Spleen (tissue), 11 donors: ENCODE data around the gene RARS1. TPM values are rescaled to one million over a fixed set of nuclear protein-coding genes. Genes with fewer than 3 reads are reported as not detected.

Source experiments
- DNase-seq: peaks from one replicate; pipeline ENCODE4 v3.0.0-alpha.2; 2020
- H3K27ac ChIP-seq, 8 donors: fragments of 200-600 bp; sonication (generic) in 7 of 8; 1 replicate in 4 of 8; 2 replicates in 4 of 8; pipeline versions ENCODE4 v1.5.0 to v1.8.0; 2016 to 2021; ENCODE audit warnings: inconsistent platforms in 4 of 8, mild to moderate bottlenecking in 4 of 8, moderate library complexity in 1 of 8
- H3K27me3 ChIP-seq, 7 donors: fragments of 200-600 bp; sonication (generic) in 6 of 7; replicated peaks in 1 of 7; 1 replicate in 4 of 7; 2 replicates in 3 of 7; pipeline versions ENCODE4 v1.5.0 to v1.8.0; 2016 to 2021; ENCODE audit warnings: inconsistent platforms in 3 of 7, mild to moderate bottlenecking in 1 of 7
- H3K36me3 ChIP-seq, 6 donors: fragments of 200-600 bp; sonication (generic) in 5 of 6; 1 replicate in 4 of 6; 2 replicates in 2 of 6; pipeline versions ENCODE4 v1.5.0 to v1.8.0; 2016 to 2021; ENCODE audit warnings: inconsistent platforms in 2 of 6
- H3K4me1 ChIP-seq, 6 donors: fragments of 200-600 bp; sonication (generic) in 5 of 6; 1 replicate in 3 of 6; 2 replicates in 3 of 6; pipeline versions ENCODE4 v1.5.0 to v1.8.0; 2016 to 2021; ENCODE audit warnings: inconsistent platforms in 3 of 6
- H3K4me3 ChIP-seq, 8 donors: fragments of 200-600 bp; sonication (generic) in 7 of 8; 1 replicate in 4 of 8; 2 replicates in 4 of 8; pipeline versions ENCODE4 v1.5.0 to v1.8.0; 2016 to 2021; ENCODE audit warnings: inconsistent platforms in 4 of 8, mild to moderate bottlenecking in 4 of 8, moderate library complexity in 2 of 8
- H3K9me3 ChIP-seq, 8 donors: fragments of 200-600 bp; sonication (generic) in 7 of 8; 1 replicate in 4 of 8; 2 replicates in 4 of 8; pipeline versions ENCODE4 v1.5.0 to v1.8.0; 2016 to 2021; ENCODE audit warnings: inconsistent platforms in 4 of 8
- CTCF ChIP-seq, 11 experiments: fragments of 200-600 bp in 7 of 11; fragments of 450-650 bp in 4 of 11; sonication (generic) in 4 of 11; IDR thresholded peaks in 8 of 11; conservative IDR thresholded peaks in 3 of 11; 1 replicate in 7 of 11; 2 replicates in 4 of 11; pipeline versions ENCODE4 v1.4.0 to v1.8.0; 2016 to 2021; ENCODE audit warnings: antibody characterized with exemption in 11 of 11, inconsistent platforms in 4 of 11, mild to moderate bottlenecking in 1 of 11
- POLR2A ChIP-seq, 3 donors: fragments of 450-650 bp; IDR thresholded peaks; one replicate each; pipeline ENCODE4 v1.5.1; 2017; ENCODE audit warnings: antibody characterized with exemption in 3 of 3, mild to moderate bottlenecking in 1 of 3
- POLR2AphosphoS5 ChIP-seq, 3 donors: sonication (generic); formaldehyde crosslinking; IDR thresholded peaks; one replicate each; pipeline ENCODE4 v1.5.1; 2017; ENCODE audit warnings: antibody characterized with exemption in 3 of 3
- WGBS, 5 donors: extraction: QIAGEN DNeasy Blood & Tissue Kit in 3 of 5; methylation state at CpG; one replicate each; pipeline versions ENCODE4 v1.1.5 to v1.1.7; 2013 to 2018; 5-methylcytosine and 5-hydroxymethylcytosine counted together
- intact Hi-C: fragments of 100-400 bp; cut with DNase I; formaldehyde crosslinking; loops from one replicate; pipeline ENCODE4 v1.15.0; 2023; ENCODE audit warnings: low total_unique reads
- polyA plus RNA-seq, 3 donors: library from polyadenylated mRNA; stranded (reverse); fragments of 200-250 nt; gene quantifications; one replicate each; pipeline ENCODE4 v1.2.1, GENCODE V29; 2013
- total RNA-seq, 7 donors: library from RNA; depleted of rRNA in 3 of 7; stranded (reverse); fragments of >200 nt in 3 of 7; fragmentation: NEBNext Ultra II Directional in 4 of 7; extraction: Animal tissue kit (Norgen Biotek cat#: 25700) in 4 of 7; gene quantifications; one replicate each; pipeline versions ENCODE4 v1.1.0 to v1.2.1, GENCODE V29; 2016 to 2021
- donor health status: healthy with polysubstance abuse.
- donor health status: DM: no; HTN: no; CAD: no; lungs with moderate emphysema.
- donor health status: DM: no; HTN: no; CAD: no.
- donor health status: Bipolar disorder and iron deficiency.
- donor health status: healthy.
- donor health status: DM: no; HTN: no; CAD: no.
- donor health status: DM: yes; HTN: yes; CAD: no.

Gene RARS1
- total and polyA plus RNA-seq, 10 donors: 24.2 to 75.5 (median 60.2) TPM

DNA sequence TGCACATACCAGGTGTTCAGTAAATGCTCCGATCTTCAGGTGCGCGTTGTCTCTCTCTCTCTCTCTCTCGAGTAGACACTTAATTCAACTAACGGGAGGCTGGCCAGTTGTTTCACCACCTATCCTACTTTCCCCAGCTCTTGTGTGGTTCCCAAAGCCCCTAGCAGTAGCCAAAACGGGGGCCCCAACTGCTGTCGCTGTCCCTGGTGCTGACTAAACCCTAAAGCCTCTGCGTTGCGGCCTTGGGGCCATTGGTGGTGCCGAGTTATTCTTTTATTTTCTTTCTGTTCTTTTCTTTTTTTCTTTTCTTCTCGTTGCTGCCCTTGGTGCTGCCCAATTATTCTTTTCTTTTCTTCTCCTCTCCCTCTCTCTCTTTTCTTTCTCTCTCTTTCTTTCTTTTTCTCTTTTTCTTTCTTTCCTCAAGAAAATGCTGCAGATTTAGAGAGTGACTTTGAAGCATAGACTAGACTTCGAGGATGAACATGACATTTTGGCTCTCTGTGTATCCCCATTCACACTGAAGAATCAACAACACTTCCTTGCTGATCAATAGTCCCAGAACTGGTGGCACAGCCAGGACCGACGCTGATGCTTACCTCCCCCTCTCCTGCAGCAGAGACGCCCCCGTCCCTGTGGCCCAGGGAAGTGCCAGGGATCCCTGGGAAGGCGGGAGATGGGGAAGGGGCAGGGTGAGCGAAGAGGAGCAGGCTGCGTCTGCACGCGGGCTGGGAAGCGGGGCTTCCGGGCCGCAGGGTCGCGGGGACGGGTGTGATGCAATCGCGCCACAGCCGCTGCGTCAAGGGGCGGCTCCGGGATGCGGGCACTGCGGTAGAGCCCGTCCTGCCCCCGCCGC, 42.5 kb downstream of the RARS1 start, which contains the start of gene FBLL1:
FBLL1 (plus strand) TSS at position 785 of the 853 bp plus-strand sequence. CDS start 200 bp downstream, outside the sequence.
- peak within 1 kb of the TSS; percentile 5 to 65 (median 38) for H3K4me3 ChIP-seq

DNA sequence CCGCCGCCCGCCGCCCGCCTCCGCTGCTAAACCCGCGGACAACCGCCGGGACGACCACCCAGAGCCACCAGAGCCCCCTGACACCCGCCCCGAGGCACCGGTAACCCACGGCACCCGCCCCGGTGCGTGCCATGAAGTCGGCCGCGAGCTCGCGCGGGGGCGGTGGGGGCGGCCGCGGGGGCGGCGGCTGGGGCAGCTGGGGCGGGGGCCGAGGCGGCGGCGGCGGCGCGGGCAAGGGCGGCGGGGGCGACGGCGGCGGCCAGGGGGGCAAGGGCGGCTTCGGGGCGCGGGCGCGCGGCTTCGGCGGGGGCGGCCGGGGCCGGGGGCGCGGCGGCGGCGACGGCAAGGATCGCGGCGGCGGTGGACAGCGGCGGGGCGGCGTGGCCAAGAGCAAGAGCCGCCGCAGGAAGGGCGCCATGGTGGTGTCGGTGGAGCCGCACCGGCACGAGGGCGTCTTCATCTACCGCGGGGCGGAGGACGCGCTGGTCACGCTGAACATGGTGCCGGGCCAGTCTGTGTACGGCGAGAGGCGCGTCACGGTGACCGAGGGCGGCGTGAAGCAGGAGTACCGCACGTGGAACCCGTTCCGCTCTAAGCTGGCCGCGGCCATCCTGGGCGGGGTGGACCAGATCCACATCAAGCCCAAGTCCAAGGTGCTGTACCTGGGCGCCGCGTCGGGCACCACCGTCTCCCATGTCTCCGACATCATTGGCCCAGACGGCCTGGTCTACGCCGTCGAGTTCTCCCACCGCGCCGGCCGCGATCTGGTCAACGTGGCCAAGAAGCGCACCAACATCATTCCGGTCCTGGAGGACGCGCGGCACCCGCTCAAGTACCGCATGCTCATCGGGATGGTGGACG, 43.3 kb downstream of the RARS1 start:
- Histone ChIP-seq H3K4me1 (peaks cover 3 to 14% (median 8%) of the 10 kb centered on the region in 6 donors), H3K36me3 (peaks cover 0 to 3% (median 0%) of the 10 kb centered on the region in 6 donors), H3K4me3 (peak overlapping the region; percentile 5 to 65 (median 38)), H3K27ac (no peak overlapping the region), H3K27me3 (peaks cover 3 to 61% (median 23%) of the 10 kb centered on the region in 7 donors), H3K9me3 (peaks cover 0 to 9% (median 0%) of the 10 kb centered on the region in 8 donors)
- intact Hi-C loops: no loop called here
- WGBS, 5 donors: 18 to 51% (median 33%) methylated on average over 23 to 125 of the region's 125 CpGs
- TF ChIP-seq POLR2AphosphoS5 (IDR thresholded peaks at IDR 0.05): no peak
- TF ChIP-seq CTCF (IDR thresholded peaks at IDR 0.05 in 8 of 11, conservative IDR thresholded peaks at IDR 0.05 in 3 of 11): no peak
- no peak for TF ChIP-seq POLR2A (IDR thresholded peaks at IDR 0.05)
- DNase-seq: no peak

More for the DNA sequence above, 42.5 kb downstream of the RARS1 start, which contains the start of gene FBLL1:
- H3K9me3 ChIP-seq: peaks cover 0 to 9% (median 0%) of the 10 kb centered on the region in 8 donors
- intact Hi-C loops: no loop called here
- peaks cover 3 to 61% (median 23%) of the 10 kb centered on the region in 7 donors for H3K27me3 ChIP-seq
- no peak within 1 kb of the TSS for H3K27ac ChIP-seq
- H3K36me3 ChIP-seq: peaks cover 0 to 11% (median 0%) of the 10 kb centered on the region in 6 donors
- TF ChIP-seq CTCF (IDR thresholded peaks at IDR 0.05 in 8 of 11, conservative IDR thresholded peaks at IDR 0.05 in 3 of 11): no peak
- peak in 1 of 3 donors; percentile 11 for TF ChIP-seq POLR2AphosphoS5 (IDR thresholded peaks at IDR 0.05)
- TF ChIP-seq POLR2A (IDR thresholded peaks at IDR 0.05): no peak
- peaks cover 3 to 14% (median 8%) of the 10 kb centered on the region in 6 donors for H3K4me1 ChIP-seq
- WGBS, 5 donors: 12 to 26% (median 15%) methylated on average over 30 to 38 of the region's 38 CpGs
- no peak for DNase-seq

- TF ChIP-seq CTCF (IDR thresholded peaks at IDR 0.05 in 8 of 11, conservative IDR thresholded peaks at IDR 0.05 in 3 of 11) (no peak), POLR2A (IDR thresholded peaks at IDR 0.05) (no peak), POLR2AphosphoS5 (IDR thresholded peaks at IDR 0.05) (no peak)
- Histone ChIP-seq H3K27me3 (peaks cover 3 to 61% (median 23%) of the 10 kb centered on the region in 7 donors), H3K36me3 (peaks cover 0 to 3% (median 0%) of the 10 kb centered on the region in 6 donors), H3K27ac (no peak overlapping the region), H3K9me3 (peaks cover 0 to 9% (median 0%) of the 10 kb centered on the region in 8 donors), H3K4me1 (peaks cover 3 to 14% (median 8%) of the 10 kb centered on the region in 6 donors), H3K4me3 (no peak overlapping the region)
- WGBS, 5 donors: 72 to 80% (median 79%) methylated on average over 4 of the region's 4 CpGs
- intact Hi-C loops: no loop called here
- DNase-seq: no peak
Measured at GRCh38 chr5:168530621-168531150, 44.4 kb downstream of the RARS1 start.
